Liver (tissue), 9 donors: ENCODE results near the gene OCSTAMP. TPM values are rescaled to one million over a fixed set of nuclear protein-coding genes. Genes with fewer than 3 reads are reported as not detected.

Source experiments
- DNase-seq: peaks from one replicate; pipeline ENCODE4 v3.0.0-alpha.2; 2017; ENCODE audit warnings: low spot score
- H3K27ac ChIP-seq, 2 donors: one replicate each; pipeline ENCODE4 v1.7.0; 2013; ENCODE audit warnings: inconsistent platforms in 2 of 2, low read length in 2 of 2, control low read depth in 1 of 2, low read depth in 1 of 2, mild to moderate bottlenecking in 1 of 2
- H3K27me3 ChIP-seq, 4 donors: one replicate each; pipeline versions ENCODE4 v1.6.1 to v1.7.0; 2013; ENCODE audit warnings: low read length in 3 of 4, inconsistent platforms in 1 of 4, mild to moderate bottlenecking in 1 of 4, moderate library complexity in 1 of 4; ENCODE audit not compliant: control insufficient read depth in 4 of 4, insufficient read depth in 4 of 4
- H3K36me3 ChIP-seq, 4 donors: one replicate each; pipeline versions ENCODE4 v1.6.1 to v1.7.0; 2013; ENCODE audit warnings: low read length in 3 of 4, mild to moderate bottlenecking in 3 of 4, low read depth in 1 of 4, moderate library complexity in 1 of 4; ENCODE audit not compliant: control insufficient read depth in 4 of 4, insufficient read depth in 3 of 4
- H3K4me1 ChIP-seq, 4 donors: one replicate each; pipeline versions ENCODE4 v1.6.1 to v1.7.0; 2013; ENCODE audit warnings: low read length in 3 of 4, mild to moderate bottlenecking in 3 of 4, moderate library complexity in 1 of 4; ENCODE audit not compliant: control insufficient read depth in 4 of 4, insufficient read depth in 4 of 4
- H3K4me3 ChIP-seq, 3 donors: one replicate each; pipeline versions ENCODE4 v1.6.1 to v1.7.0; 2013; ENCODE audit warnings: low read length in 3 of 3, control low read depth in 1 of 3, low read depth in 1 of 3, mild to moderate bottlenecking in 1 of 3
- H3K9ac ChIP-seq, 2 donors: one replicate each; pipeline ENCODE4 v1.7.0; 2013; ENCODE audit warnings: low read length in 2 of 2, mild to moderate bottlenecking in 2 of 2, moderate library complexity in 2 of 2, control low read depth in 1 of 2, low read depth in 1 of 2
- H3K9me3 ChIP-seq, 4 donors: one replicate each; pipeline versions ENCODE4 v1.6.1 to v1.7.0; 2013; ENCODE audit warnings: low read length in 3 of 4; ENCODE audit not compliant: control insufficient read depth in 4 of 4
- ATF3 ChIP-seq: IDR thresholded peaks from 2 replicates; pipeline ENCODE4 v1.6.1; 2016; ENCODE audit warnings: antibody characterized with exemption
- CTCF ChIP-seq: fragments of 150-350 bp; IDR thresholded peaks from 2 replicates; pipeline ENCODE4 v1.5.1; 2017; ENCODE audit warnings: improper control_type of control experiment, low read depth, low read length; ENCODE audit not compliant: missing input control
- FOXA2 ChIP-seq: IDR thresholded peaks from 2 replicates; pipeline ENCODE4 v1.6.1; 2016; ENCODE audit warnings: antibody characterized with exemption
- GABPA ChIP-seq, 2 donors: IDR thresholded peaks in 1 of 2; conservative IDR thresholded peaks in 1 of 2; 2 replicates each; pipeline ENCODE4 v1.6.1; 2016; ENCODE audit warnings: antibody characterized with exemption in 2 of 2, mild to moderate bottlenecking in 1 of 2, moderate library complexity in 1 of 2
- HNF4A ChIP-seq, 2 donors: conservative IDR thresholded peaks; 2 replicates each; pipeline ENCODE4 v1.6.1; 2016; ENCODE audit warnings: antibody characterized with exemption in 2 of 2, mild to moderate bottlenecking in 2 of 2
- HNF4G ChIP-seq: IDR thresholded peaks from 2 replicates; pipeline ENCODE4 v1.6.1; 2016; ENCODE audit warnings: antibody characterized with exemption
- JUND ChIP-seq, 2 donors: IDR thresholded peaks; 2 replicates each; pipeline ENCODE4 v1.6.1; 2016; ENCODE audit warnings: antibody characterized with exemption in 2 of 2
- MAX ChIP-seq: IDR thresholded peaks from 2 replicates; pipeline ENCODE4 v1.6.1; 2016; ENCODE audit warnings: antibody characterized with exemption
- NR2F2 ChIP-seq: IDR thresholded peaks from 2 replicates; pipeline ENCODE4 v1.6.1; 2016; ENCODE audit warnings: antibody characterized with exemption
- RAD21 ChIP-seq, 2 donors: IDR thresholded peaks; 2 replicates each; pipeline ENCODE4 v1.6.1; 2016; ENCODE audit warnings: antibody characterized with exemption in 2 of 2, mild to moderate bottlenecking in 2 of 2
- REST ChIP-seq: IDR thresholded peaks from 2 replicates; pipeline ENCODE4 v1.6.1; 2016; ENCODE audit warnings: antibody characterized with exemption, mild to moderate bottlenecking
- RXRA ChIP-seq, 2 donors: IDR thresholded peaks; 2 replicates each; pipeline ENCODE4 v1.6.1; 2017 to 2018; ENCODE audit warnings: antibody characterized with exemption in 2 of 2, mild to moderate bottlenecking in 1 of 2
- SP1 ChIP-seq: IDR thresholded peaks from 2 replicates; pipeline ENCODE4 v1.6.1; 2018; ENCODE audit warnings: antibody characterized with exemption, mild to moderate bottlenecking
- TAF1 ChIP-seq: conservative IDR thresholded peaks from 2 replicates; pipeline ENCODE4 v1.6.1; 2016; ENCODE audit warnings: antibody characterized with exemption, mild to moderate bottlenecking
- YY1 ChIP-seq: IDR thresholded peaks from 2 replicates; pipeline ENCODE4 v1.6.1; 2016; ENCODE audit warnings: antibody characterized with exemption, mild to moderate bottlenecking
- ZBTB33 ChIP-seq: IDR thresholded peaks from 2 replicates; pipeline ENCODE4 v1.6.1; 2016; ENCODE audit warnings: antibody characterized with exemption
- WGBS: extraction: QIAGEN DNeasy Blood & Tissue Kit; methylation state at CpG from one replicate; pipeline ENCODE4 v1.1.7; 2013; 5-methylcytosine and 5-hydroxymethylcytosine counted together
- polyA plus RNA-seq, 2 donors: library from polyadenylated mRNA; stranded (reverse) in 1 of 2; unstranded in 1 of 2; fragments of 200-250 nt in 1 of 2; fragments of >200 nt in 1 of 2; fragmentation: Nextera tagmentation in 1 of 2; extraction: Ambion mirVana in 1 of 2; gene quantifications; one replicate each; pipeline versions ENCODE4 v1.2.1 to v1.2.3, GENCODE V29; 2013 to 2015
- total RNA-seq, 2 donors: library from RNA; depleted of rRNA; stranded (reverse); fragments of >200 nt; gene quantifications; one replicate each; pipeline ENCODE4 v1.2.3, GENCODE V29; 2014
- donor health status: healthy.
- donor health status: healthy.
- donor health status: healthy.
- donor health status: healthy.
- donor health status: healthy.

Gene OCSTAMP
- total and polyA plus RNA-seq, 4 donors: not detected

GRCh38 chr20:46573788-46574584, 23.5 kb upstream of the OCSTAMP start:
- H3K4me1 ChIP-seq: no peaks in the 10 kb centered on the region
- H3K9ac ChIP-seq: no peak overlapping the region
- no peak for DNase-seq
- no peaks in the 10 kb centered on the region for H3K36me3 ChIP-seq
- H3K4me3 ChIP-seq: no peak overlapping the region
- no peak overlapping the region for H3K27ac ChIP-seq
- TF ChIP-seq TAF1 (no peak), ZBTB33 (no peak), NR2F2 (no peak), REST (no peak), RAD21 (IDR thresholded peaks at IDR 0.05) (no peak), MAX (no peak), JUND (IDR thresholded peaks at IDR 0.05) (no peak), CTCF (no peak), HNF4G (no peak), YY1 (no peak), RXRA (IDR thresholded peaks at IDR 0.05) (no peak), GABPA (IDR thresholded peaks at IDR 0.05 in 1 of 2, conservative IDR thresholded peaks at IDR 0.05 in 1 of 2) (no peak), ATF3 (no peak), FOXA2 (no peak), SP1 (no peak), HNF4A (conservative IDR thresholded peaks at IDR 0.05) (no peak)
- 77% methylated on average over 19 of the region's 19 CpGs for WGBS
- H3K9me3 ChIP-seq: no peaks in the 10 kb centered on the region
- H3K27me3 ChIP-seq: no peaks in the 10 kb centered on the region
